Left forelimb (tissue), 1 donor: Measurements from ENCODE around the gene PTPRN2.

ENCODE experiments used
- DNase-seq: peaks from one replicate; pipeline ENCODE4 v3.0.0-alpha.2; 2018; ENCODE audit warnings: low spot score

The PTPRN2 gene

DNA sequence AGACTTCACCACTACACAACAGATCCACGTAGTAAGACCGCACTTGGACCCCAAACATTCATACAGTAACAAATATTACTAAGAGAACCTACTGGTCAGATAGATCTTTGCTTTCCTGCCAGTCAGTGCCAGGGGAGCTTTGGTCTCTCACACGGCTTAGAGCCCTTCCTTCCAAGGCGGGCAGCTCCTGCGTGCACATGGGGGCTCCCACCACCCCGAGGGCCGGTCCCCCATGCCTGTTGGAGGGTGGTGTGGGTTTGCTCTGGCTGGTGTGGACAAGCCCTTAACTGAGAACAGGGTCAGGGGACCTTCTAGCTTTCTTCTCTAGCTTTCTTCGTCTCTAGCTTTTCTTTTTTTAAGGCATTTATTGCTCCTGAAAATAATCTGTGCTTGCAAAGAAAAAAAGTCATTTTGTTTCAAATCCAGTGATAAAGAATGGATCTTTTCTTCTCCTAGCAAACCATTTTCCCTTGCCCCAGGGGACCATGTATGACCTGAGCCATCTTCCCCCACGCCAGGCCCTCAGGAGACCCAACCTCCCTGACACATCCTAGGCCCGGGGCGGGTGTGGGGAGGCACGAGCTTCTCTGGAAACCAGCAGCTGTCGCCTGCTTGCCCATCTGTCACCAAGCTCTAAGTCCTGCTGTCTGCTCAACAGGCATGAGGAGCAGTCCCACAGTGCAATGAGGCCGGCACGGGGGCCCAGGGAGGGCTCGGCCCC, 591.1 kb downstream of the PTPRN2 start:
- no peak for DNase-seq

DNA sequence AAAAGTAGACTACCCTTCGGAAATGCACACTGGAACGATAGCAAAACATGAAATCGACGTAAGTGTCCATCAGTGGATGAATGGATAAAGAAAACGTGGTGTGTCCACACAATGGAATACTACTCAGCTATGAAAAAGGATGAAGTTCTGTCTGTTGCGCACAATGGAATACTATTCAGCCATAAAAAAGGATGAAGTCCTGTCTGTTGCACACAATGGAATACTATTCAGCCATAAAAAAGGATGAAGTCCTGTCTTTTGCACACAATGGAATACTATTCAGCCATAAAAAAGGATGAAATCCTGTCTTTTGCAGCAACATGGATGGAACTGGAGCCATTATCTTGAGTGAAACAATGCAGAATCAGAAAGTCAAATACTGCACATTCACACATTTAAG, 591.8 kb downstream of the PTPRN2 start:
- no peak for DNase-seq

DNA sequence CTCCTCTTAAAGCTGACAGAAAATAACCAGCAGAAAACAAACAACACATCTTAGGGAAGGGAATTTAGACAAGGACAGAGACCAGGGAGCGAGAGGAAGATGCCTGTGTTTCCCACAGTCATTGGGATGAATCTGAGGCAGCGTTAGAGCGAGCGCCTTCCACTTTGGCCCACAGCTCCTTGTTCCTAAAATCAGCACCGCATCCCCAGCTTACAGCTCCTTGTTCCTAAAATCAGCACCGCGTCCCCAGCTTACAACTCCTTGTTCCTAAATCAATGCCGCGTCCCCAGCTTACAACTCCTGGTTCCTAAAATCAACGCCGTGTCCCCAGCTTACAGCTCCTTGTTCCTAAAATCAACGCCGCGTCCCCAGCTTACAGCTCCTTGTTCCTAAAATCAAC, 593.3 kb downstream of the PTPRN2 start:
- DNase-seq = no peak

DNA sequence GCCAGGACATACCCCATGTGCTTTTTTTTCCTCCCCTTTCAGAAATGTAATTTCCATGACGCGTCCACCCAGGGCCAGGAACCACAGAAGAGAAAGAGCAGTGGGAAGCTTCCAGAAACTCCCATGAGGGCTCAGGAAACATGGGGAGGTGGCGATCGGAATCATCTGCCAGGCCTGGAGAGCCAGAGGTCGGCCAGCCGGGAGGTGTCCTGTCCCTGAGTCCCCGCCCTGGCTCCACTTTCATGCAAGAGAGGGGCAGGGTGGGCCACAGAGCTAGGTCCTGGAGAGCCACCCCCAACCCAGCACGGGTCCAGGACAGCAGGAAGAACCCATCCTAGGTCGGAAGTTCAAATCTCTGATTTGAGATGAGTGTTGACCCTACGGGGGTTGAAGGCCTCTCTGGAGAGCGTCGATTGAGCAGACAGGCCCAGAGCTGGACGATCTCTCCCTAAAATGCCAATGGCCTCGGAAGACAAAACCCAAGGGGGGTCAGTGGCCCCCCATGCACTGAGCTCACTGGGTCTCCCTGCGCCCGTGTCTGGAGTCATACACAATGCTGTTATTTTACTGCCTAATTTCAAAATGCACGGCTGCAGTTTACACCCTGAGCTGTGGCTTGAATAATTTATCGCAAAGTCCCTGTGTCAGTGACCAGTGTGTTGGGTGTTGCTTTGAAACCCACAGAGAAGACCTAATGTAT, 594.1 kb downstream of the PTPRN2 start:
- DNase-seq = no peak

DNA sequence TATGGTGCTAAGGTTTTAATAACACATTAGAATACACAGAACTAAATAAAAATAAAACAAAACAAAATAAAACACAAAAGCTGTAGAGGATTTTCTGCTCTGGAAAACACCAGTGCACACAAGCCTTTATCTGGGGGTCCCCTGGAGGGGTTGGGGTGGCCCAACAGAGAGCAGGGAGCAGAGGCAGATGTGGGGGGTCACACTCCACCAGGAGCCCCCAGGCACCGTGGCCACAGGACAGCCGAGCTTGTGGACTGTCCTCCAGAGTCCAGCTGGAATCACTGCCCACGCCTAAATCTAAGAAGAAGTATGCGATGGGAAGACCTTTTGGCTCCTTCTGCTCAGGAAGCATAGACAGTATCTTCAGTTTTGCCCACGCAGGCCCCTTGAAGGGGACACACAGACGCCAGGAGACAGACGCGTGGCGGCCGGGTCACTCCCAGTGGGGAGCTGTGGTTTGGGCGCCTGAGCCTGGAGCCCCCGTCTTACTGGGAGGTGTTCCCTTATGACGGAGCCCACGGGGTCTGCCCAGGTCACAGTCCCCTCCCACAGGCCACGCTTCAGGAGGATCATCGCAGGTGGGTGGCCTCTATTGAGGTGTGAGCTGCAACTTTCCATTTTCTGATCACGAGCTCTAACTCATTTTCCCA, 595.0 kb downstream of the PTPRN2 start:
- DNase-seq = no peak

DNA sequence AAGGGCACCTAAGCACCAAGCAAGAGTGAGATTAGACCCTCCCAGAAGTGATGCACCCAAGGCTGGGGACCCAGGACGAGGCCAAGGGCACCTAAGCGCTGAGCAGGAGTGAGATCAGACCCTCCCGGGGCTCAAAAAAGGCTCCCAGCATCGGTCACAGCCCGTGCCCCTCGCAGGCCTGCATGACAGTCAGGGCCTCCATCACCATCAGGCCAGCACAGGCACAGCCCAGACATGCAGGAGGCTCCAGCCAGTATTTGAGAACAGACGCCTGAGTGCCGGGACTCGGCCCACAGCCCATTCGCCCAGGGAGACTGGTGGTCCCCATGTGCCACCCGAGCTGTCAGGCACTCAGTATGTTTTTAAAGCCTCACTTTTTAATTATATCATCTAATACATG, 595.9 kb downstream of the PTPRN2 start:
- DNase-seq = no peak

DNA sequence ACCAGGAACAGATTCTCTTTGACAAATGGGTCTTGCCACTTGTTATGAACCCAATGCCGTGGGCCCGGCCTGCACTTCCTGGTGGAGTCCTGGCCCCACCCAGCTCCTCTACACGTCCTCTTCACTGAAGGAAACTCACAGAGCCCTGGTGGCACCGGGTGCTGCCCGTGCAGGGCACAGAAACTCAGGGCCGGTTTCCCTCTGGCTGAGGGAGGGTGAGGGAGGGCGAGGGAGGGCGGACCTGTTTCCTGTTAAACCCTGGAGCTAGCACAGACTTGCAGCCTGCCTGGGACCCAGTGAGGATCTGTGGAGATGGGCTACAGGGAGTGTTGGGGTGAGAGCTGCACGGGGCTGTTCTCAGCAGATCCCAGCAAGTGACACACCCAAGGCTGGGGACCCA, 596.3 kb downstream of the PTPRN2 start:
- DNase-seq = no peak

DNA sequence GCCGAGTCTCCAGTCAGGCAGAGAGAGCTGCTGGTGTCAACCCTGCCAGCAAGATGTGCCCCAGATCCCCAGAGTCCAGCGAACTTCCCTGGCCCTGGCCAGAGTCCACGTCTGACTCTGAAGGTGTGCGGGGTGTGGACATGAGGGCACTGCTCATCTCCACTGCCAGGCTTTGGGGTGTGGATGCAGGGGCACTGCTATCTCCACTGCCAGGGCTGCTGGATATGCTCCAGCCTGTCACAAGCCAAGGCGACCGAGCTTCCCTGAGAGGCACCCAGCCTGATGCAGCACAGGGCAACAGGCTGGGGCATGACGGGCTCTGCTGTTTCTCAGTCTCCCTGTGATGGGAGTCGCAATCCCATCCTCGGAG, 596.8 kb downstream of the PTPRN2 start:
- no peak for DNase-seq

DNA sequence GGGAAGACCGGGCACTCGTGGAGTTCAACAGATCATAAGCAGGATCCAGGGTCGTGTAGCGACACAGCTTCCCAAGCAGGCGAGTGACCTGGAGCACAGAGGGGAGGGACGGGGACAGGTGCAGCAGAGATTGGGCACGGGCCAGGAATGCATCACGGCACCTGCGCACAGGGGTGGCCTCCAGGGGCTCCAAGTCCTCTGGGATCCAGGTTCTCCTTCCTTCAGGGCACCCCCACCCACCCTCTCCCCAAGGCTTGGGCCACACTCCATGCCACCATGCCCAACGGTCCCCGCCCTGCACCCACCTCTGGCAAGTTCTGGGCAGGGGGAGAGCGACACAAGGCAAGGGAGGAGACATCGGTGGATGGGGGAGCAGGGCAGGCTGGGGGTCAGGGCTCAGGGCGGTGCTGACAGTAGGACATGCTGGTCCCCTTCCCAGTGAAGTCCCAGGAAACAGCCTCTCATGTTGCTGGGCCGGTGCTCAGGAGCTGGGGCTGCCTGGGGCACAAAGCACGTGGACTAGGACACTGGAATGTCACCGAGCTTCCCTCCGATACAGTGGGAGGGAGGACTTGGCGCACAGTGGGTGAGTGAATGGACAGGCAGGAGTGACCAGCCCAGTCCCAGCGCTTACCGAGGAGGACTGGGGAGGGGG, 597.3 kb downstream of the PTPRN2 start:
- no peak for DNase-seq

DNA sequence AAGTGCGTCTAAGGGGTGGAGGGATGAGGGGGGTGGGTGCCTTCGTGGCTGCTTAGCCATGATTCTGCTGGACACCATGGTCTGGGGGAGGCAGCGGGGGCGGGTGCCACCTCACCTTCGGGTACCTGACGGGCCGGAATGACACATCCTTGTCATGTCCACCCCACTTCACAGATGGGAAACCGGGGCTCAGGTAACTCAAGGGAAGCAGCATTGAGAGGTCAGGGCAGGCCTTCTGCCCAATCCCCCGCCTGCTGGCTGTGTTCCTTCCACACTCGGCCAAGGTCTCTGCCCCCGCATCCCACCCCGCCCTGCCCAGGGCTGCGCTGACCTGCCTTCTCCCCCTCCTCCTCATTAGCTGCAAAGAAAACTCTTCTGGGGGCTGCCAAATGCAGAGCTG, 598.0 kb downstream of the PTPRN2 start:
- DNase-seq = no peak

DNA sequence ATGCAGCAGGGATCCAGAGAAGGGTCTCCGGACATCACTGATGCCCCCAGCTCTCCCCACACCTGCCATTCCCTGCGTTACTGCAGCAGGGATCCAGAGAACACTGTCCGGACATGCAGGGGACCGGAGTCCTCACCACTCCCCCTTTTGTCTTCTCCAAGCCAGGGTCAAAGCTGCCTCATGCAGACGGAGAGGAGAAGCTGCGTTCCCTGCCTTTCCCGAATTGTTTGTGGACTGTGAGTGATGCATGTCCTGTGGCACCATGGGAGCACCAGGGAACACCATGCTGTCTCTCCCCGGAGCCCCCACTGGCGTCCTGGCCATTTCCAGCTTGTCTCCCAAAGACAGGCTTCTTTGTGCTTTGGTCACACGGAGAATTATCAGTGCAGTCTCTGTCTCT, 599.7 kb downstream of the PTPRN2 start:
- DNase-seq = no peak

DNA sequence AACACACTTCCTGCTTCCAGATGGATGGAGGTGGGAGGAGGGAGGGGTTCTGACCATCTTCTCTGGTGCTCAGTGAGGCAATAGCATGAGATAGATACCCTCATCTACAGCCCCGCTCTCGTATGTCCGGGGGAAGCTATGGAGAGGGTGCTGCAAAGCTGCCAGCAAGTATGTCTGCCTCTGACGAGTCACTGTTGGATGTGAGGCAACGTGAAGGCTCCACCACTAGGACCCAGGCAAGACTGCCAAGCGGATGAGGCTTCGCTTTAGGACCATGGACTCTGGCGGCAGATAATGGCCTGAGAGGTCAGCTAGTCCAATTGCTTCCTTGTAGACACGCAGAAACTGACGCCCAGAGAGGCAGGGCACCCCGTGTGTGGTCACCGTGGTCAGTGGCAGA, 601.6 kb downstream of the PTPRN2 start:
- no peak for DNase-seq

DNA sequence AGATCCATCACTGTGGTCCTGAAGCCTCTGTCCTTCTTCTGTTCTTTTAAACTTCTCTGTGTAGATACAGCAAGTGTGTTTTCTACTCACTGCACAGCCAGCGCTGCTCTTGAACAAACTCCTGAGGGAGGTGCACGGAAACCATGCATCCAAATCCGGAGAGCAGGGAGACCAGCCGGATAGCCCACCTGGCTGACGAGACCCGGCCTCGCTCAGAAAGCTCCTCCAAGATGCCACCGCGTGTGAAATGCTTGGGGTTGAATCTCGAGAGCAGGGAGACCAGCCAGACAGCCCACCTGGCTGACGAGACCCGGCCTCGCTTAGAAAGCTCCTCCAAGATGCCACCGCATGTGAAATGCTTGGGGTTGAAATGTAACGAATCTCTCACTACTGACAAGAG, 602.0 kb downstream of the PTPRN2 start:
- no peak for DNase-seq

DNA sequence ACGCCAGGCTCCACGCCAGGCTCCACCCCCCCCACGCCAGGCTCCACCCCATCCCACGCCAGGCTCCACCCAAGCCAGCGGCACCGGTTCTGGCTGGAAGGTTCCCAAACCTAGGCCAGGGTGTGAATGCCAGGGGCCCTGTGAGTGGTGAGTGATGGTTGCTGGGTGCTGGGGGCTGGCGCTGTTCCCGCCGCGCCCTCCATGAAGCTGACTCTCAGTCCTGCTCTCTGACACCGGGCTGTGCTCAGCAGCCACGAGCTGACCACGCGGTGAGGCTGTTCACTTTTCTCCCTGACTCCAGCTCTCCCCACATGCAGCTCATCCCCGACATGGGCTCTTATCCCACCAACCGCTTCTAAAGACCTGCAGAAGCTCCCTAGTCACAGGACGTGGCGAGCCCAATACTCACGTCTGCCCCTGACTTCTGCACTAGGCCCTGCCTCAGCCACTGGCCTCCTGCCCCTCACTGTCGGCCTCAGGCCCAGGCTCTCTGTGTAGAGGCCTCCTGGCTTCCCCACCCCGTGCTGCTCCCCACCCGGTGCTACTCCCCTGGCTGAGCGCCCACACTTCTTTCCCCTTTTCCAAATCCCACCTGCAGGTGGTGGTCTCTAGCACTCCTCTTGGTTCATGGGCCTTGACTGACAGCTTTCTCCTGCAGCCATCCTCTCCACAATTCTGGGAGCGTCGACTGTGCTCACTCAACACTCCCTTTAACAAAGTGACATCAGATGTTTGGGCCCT, 603.0 kb downstream of the PTPRN2 start:
- no peak for DNase-seq

DNA sequence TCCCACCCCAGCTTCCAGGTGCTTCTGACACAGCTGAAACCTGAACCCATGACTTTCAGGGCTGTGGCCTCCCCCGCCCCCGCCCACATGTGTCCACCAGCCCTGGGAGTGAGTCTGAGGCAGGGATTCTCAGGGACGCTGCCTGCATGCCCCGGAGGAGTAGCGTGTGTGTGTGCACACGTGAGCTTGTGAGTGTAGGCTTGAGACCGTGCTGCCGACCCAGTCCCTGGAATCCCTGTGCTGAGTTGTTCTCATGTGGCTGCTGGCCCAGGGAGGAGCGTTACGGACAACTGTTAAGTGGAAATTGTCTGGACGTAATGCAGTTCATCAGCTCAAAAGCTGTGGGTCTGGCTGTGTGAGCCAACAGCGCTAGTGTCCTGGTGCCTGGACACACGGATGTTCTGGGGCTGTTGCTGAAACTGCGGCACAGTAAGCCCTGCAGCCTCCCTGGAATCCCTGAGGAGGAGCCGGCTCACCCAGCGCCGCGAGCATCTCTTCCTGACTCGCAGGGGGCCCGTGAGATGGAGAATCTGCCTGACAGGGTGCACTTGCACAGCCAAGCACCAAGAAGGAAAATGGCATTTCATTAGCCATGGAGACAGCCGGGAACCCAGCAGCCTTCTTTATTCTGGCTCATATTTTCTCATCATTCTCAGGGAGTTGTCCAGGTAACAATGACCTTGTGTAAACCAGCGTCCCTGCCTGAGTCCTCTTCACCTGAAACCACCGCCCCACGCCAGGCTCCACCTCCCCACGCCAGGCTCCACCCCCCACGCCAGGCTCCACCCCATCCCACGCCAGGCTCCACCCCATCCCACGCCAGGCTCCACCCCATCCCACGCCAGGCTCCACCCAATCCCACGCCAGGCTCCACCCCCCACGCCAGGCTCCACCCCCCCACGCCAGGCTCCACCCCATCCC, 603.9 kb downstream of the PTPRN2 start:
- no peak for DNase-seq

DNA sequence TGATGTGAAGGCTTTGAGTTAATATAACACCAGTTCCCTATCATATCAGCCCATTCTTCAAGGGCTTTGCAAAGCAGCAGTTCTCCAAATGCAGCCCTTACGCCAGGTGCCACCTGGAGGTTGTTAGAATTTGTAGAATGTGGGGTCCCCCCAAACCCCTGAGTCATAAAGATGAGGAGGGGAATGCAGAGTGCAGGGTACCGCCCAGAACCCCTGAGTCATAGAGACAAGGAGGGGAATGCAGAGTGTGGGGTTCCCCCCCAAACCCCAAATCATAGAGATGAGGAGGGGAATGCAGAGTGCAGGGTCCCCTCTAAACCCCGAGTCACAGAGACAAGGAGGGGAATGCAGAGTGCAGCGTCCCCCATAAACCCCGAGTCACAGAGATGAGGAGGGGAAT, 605.8 kb downstream of the PTPRN2 start:
- peak; percentile 34 for DNase-seq

DNA sequence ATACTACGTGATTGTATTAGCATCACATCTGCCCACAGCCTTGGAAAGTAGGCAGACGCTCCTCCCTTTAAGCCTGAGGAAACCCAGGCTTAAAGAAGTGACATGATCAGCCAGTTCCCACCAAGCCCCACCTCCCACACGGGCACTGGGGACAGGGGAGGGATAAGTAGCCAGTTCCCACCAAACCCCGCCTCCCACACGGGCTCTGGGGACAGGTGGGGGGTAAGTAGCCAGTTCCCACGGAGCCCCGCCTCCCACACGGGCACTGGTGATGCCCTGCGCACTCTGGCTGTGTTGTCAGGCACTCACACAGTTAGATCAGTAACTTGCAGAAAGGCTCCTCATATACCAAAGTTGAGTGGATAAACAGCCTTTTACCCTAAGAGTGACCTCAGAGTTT, 606.8 kb downstream of the PTPRN2 start:
- DNase-seq = peak; percentile 56

DNA sequence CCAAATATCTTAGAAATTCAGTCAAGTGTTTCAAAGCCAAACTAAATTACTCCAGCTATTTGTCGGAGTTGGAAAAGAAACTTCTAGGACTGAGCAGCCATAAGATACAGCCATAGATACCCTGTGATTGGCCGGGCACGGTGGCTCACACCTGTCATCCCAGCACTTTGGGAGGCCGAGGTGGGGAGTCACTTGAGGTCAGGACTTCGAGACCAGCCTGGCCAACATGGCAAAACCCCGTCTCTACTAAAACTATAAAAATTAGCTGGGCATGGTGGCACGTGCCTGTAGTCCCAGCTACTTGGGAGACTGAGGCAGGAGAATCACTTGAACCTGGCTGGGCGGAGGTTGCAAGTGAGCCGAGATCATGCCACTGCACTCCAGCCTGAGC, 607.3 kb downstream of the PTPRN2 start:
- DNase-seq = peak; percentile 11

DNA sequence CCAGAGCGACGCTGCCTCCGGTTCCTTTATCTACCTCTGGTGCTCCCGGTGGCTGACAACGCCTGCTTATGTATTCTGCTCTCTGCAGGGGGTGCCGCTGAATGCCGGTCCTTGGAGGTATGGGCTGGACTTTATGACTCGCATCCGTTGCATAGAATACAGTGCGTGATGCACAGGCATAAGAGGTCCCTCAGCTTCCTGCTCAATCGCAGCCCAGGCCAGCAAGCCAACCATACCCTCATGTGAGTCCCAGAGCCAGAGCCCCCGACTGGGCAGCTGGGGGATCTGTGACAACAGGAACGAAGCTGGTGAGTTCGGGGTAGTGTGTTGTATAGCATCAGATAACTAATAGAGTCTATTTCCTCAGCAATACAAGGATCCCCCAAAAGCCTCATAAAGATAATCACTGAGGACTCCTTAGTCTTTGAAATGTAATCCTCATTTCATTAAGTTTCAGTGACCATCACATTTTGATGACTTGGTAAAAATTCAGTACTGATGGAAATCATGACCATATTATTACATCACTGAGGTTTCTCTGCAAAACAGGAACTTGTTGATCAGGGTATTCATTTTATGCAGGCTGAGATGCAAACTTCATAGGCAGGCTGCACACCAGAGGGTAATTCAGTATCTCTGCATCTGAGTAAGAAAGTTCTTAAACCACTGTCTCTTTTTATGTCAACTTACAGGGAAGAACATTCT, 607.8 kb downstream of the PTPRN2 start:
- peak; percentile 15 for DNase-seq

DNA sequence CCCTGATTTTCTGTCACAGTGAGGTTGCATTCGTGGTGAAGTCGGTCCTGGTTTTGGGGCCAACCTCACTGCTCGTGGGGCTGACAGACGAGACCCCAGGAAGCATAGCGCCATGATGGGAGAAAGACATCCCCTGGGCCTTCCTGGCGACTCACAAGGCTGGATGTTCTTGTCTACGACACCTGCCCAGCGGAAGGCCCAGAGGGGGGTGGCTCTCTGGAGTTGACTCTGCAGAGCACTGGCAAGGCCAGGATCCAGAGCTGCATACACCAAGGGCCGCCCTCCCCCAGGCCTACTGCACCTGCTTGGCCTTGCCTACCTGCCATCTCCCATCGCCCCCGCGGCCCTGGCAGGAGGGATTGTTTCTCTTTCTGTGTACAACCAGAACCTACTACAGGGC, 608.9 kb downstream of the PTPRN2 start:
- DNase-seq = peak; percentile 34
